Breast epithelium (tissue), 3 donors: ENCODE data around the gene PRAMEF5.
"Not testable (repeated sequence)": the region's sequence is repeated elsewhere in the genome, so short reads cannot be mapped to it uniquely, and the experiment has no call there.

ENCODE experiments used
- CTCF ChIP-seq, 3 donors: fragments of 450-650 bp; IDR thresholded peaks; one replicate each; pipeline ENCODE4 v1.5.1; 2016 to 2017; ENCODE audit warnings: antibody characterized with exemption in 3 of 3, mild to moderate bottlenecking in 3 of 3, moderate library complexity in 3 of 3
- POLR2AphosphoS5 ChIP-seq, 3 donors: sonication (generic); formaldehyde crosslinking; IDR thresholded peaks; one replicate each; pipeline ENCODE4 v1.6.1; 2017; ENCODE audit warnings: antibody characterized with exemption in 3 of 3

- not testable (repeated sequence) for TF ChIP-seq CTCF, POLR2AphosphoS5 (IDR thresholded peaks at IDR 0.05)
Measured at GRCh38 chr1:13285037-13285436, 31.0 kb downstream of the PRAMEF5 start, which contains the start of gene PRAMEF8.
